ENCODE results near the gene NPL.

DNA sequence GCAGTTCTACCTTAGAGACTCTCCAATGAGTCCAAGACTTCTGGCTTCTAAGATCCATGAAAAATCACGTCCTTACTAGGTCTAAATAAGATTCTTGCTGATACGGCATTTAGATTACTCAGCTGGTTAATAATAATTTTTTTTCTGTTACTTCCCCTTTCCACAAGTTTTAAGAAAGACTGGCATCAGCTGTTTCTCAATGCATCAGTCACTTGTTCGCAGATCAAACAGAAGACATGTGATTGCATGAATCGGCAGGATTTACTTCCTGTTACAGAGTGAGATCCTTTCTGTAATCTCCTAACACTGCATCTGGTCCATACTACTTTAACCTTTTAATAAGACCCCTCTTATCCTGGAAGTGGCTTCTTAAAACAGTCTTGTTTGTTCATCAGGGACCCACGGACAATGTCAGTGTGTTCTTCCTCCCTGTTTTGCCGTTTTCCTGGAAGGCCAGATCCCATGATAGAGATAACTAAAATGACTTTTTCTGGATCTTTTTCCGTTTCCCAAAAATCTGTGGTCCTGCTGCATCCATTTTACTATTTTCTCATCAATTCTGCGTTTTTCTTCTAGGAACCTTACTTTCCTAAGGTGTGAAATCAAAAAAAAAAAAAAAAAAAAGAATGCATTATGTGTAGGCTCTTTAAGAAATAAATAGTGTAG is 6.1 kb downstream of the NPL start:
- TF ChIP-seq, protein P1, sequence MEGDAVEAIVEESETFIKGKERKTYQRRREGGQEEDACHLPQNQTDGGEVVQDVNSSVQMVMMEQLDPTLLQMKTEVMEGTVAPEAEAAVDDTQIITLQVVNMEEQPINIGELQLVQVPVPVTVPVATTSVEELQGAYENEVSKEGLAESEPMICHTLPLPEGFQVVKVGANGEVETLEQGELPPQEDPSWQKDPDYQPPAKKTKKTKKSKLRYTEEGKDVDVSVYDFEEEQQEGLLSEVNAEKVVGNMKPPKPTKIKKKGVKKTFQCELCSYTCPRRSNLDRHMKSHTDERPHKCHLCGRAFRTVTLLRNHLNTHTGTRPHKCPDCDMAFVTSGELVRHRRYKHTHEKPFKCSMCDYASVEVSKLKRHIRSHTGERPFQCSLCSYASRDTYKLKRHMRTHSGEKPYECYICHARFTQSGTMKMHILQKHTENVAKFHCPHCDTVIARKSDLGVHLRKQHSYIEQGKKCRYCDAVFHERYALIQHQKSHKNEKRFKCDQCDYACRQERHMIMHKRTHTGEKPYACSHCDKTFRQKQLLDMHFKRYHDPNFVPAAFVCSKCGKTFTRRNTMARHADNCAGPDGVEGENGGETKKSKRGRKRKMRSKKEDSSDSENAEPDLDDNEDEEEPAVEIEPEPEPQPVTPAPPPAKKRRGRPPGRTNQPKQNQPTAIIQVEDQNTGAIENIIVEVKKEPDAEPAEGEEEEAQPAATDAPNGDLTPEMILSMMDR (conservative IDR thresholded peaks at IDR 0.05; ENCODE audit: low read depth, low read length) = no peak
- TF ChIP-seq EZH2 (IDR thresholded peaks at IDR 0.05; ENCODE audit: borderline replicate concordance, low read depth, low read length, poor library complexity, severe bottlenecking) = no peak
